HL-60 (cell line): Measurements from ENCODE around the gene IL20RB.

Source experiments
- DNase-seq, 2 experiments: peaks; one replicate each; pipeline ENCODE4 v3.0.0-alpha.2; 2010 to 2020; ENCODE audit warnings: low read depth in 1 of 2, low spot score in 1 of 2
- H3K27ac ChIP-seq: fragments of 250-450 bp; sonication (Bioruptor Pico); replicated peaks from 2 replicates; pipeline ENCODE4 v1.5.1; 2020; ENCODE audit warnings: mild to moderate bottlenecking, moderate library complexity
- H3K27me3 ChIP-seq: fragments of 250-450 bp; sonication (Bioruptor Pico); 2 replicates; pipeline ENCODE4 v1.5.1; 2021; ENCODE audit warnings: mild to moderate bottlenecking, moderate library complexity; ENCODE audit not compliant: insufficient read depth, poor library complexity, severe bottlenecking
- H3K4me3 ChIP-seq: replicated peaks from 2 replicates; pipeline ENCODE4 v1.5.1; 2011; ENCODE audit warnings: mild to moderate bottlenecking, control low read depth, low read length; ENCODE audit not compliant: insufficient read depth
- CTCF ChIP-seq: IDR thresholded peaks from one replicate; pipeline ENCODE4 v1.5.1; 2011; ENCODE audit warnings: low read length, control low read depth, inconsistent platforms; ENCODE audit not compliant: insufficient read depth
- GABPA ChIP-seq: IDR thresholded peaks from 2 replicates; pipeline ENCODE4 v1.6.1; 2012; ENCODE audit warnings: low read depth
- POLR2AphosphoS5 ChIP-seq: IDR thresholded peaks from 2 replicates; pipeline ENCODE4 v1.6.1; 2012; ENCODE audit warnings: low read depth
- REST ChIP-seq: IDR thresholded peaks from 2 replicates; pipeline ENCODE4 v1.6.1; 2012; ENCODE audit warnings: low read depth; ENCODE audit not compliant: insufficient replicate concordance
- SPI1 ChIP-seq: IDR thresholded peaks from 2 replicates; pipeline ENCODE4 v1.6.1; 2012; ENCODE audit warnings: low read depth, mild to moderate bottlenecking, borderline replicate concordance

Gene IL20RB

GRCh38 chr3:136942803-136943202 lies 15.0 kb upstream of the IL20RB start:
- no peaks in the 10 kb centered on the region for H3K27me3 ChIP-seq
- no peak overlapping the region for H3K4me3 ChIP-seq
- TF ChIP-seq POLR2AphosphoS5 (no peak), SPI1 (no peak), GABPA (no peak), REST (no peak), CTCF (no peak)
- H3K27ac ChIP-seq, result no peak overlapping the region
- DNase-seq, result no peak

- DNase-seq, result no peak
- TF ChIP-seq GABPA (no peak), REST (no peak), SPI1 (no peak), CTCF (no peak), POLR2AphosphoS5 (no peak)
- H3K27ac ChIP-seq, result no peak overlapping the region
These were observed 14.3 kb upstream of the IL20RB start for GRCh38 chr3:136943436-136943835.

GRCh38 chr3:136946978-136947377 lies 10.8 kb upstream of the IL20RB start:
- TF ChIP-seq REST (no peak), POLR2AphosphoS5 (no peak), CTCF (no peak), SPI1 (no peak), GABPA (no peak)
- Histone ChIP-seq H3K27me3 (no peaks in the 10 kb centered on the region), H3K4me3 (no peak overlapping the region), H3K27ac (no peak overlapping the region)
- no peak for DNase-seq

More at GRCh38 chr3:136943436-136943835, 14.3 kb upstream of the IL20RB start:
- H3K27me3 ChIP-seq, result no peaks in the 10 kb centered on the region
- no peak overlapping the region for H3K4me3 ChIP-seq
